ENCODE results near the gene PDE3A. TPM values are rescaled to one million over a fixed set of nuclear protein-coding genes. Genes with fewer than 3 reads are reported as not detected.
A peak's percentile ranks its signal among the peaks of the same experiment; 100 is the strongest.
"Not testable (repeated sequence)": the region's sequence is repeated elsewhere in the genome, so short reads cannot be mapped to it uniquely, and the experiment has no call there.

PDE3A gene
- total RNA-seq, 1 donor from 2014 or later = 82.6 TPM

DNA sequence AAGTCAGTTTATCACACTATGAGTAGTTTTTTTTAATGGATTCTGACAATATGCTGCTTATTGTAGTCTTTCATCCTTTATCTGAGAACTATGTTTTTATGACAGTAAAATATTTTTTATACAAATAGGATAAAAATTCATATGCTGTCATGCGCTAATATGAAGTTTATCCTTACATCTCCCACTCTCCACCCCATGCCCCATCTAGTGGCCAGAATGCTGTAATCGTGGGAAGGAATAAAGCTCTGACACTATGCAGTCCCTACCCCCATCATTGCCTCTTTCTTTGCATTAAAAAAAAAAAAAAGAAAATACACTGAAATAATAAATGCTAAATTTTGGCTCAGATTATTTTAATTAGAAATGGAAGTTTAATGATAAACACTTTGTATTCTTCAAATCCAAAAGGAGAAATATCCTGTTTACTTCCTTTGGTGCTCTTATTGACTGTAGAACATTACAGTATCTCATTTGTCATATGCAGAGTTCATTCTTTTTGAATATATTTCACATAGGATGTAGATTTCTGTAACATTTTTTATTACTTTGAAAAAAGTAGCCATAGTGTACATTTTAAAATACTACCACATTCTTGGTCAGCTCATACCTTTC, 180.9 kb downstream of the PDE3A start:
- peak; percentile 82 for DNase-seq (ENCODE audit: low spot score)

DNA sequence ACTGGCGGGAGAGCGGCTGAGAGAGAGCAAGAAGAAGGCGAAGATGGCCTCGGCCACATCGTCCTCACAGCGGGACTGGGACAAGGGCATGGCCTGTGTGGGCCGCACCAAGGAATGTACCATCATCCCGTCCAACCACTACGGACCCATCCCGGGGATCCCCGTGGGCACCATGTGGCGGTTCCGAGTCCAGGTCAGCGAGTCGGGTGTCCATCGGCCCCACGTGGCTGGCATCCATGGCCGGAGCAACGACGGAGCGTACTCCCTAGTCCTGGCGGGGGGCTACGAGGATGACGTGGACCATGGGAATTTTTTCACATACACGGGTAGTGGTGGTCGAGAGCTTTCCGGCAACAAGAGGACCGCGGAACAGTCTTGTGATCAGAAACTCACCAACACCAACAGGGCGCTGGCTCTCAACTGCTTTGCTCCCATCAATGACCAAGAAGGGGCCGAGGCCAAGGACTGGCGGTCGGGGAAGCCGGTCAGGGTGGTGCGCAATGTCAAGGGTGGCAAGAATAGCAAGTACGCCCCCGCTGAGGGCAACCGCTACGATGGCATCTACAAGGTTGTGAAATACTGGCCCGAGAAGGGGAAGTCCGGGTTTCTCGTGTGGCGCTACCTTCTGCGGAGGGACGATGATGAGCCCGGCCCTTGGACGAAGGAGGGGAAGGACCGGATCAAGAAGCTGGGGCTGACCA, 183.6 kb downstream of the PDE3A start:
- DNase-seq (ENCODE audit: low spot score) = not testable (repeated sequence)

DNA sequence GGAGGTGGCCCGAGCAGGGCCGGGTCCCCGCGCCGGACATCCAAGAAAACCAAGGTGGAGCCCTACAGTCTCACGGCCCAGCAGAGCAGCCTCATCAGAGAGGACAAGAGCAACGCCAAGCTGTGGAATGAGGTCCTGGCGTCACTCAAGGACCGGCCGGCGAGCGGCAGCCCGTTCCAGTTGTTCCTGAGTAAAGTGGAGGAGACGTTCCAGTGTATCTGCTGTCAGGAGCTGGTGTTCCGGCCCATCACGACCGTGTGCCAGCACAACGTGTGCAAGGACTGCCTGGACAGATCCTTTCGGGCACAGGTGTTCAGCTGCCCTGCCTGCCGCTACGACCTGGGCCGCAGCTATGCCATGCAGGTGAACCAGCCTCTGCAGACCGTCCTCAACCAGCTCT, 184.2 kb downstream of the PDE3A start:
- DNase-seq (ENCODE audit: low spot score) = not testable (repeated sequence)

DNA sequence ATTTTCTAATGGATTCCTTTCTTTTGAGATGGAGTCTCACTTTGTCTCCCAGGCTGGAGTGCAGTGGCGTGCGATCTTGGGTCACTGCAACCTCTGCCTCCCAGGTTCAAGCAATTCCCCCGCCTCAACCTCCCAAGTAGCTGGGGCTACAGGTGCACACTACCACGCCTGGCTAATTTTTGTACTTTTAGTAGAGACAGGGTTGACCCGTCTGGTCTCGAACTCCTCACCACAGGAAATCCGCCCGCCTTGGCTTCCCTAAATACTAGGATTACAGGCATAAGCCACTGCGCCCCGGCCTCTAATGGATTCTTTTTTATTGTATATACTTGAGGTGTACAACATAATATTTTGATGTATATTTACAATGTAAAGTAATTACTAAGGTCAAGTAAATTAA, 186.7 kb downstream of the PDE3A start:
- DNase-seq (ENCODE audit: low spot score) = no peak

DNA sequence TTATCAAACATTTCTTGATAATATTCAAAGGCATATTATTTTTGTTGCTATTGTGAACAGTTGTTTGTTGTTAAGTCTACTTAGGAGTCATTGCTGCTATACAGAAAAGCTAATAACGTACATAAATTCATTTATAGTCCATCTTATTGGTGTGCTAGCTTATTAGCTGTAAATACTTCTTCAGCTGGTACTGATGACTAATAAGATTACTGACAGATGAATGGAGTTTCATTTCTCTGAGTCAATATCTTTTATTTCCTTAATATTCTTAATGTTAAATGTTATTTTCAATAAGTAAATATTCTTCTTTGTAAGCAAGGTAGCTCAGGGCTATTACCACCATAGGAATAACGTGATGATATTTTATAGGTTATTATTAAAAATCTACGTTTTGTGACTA, 187.4 kb downstream of the PDE3A start:
- DNase-seq (ENCODE audit: low spot score) = no peak

DNA sequence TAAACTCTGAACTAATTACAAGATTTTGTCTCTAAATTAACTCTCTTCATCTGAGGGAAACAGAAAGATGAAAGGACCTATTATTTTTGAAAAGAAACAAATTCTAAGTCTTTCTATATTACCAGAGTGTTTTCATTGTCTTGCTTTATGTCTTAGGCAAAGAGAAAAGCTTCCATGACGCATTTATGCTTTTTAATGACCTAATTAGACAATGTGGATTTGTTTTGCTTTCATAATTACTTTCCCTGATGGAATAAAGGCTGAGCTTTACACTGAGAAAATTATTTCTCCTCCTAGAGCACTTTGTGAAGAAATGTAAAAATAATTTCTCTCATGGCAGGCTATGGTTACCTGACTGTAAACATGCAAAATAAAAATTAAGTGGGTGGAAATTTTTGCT, 188.8 kb downstream of the PDE3A start:
- DNase-seq (ENCODE audit: low spot score) = no peak

DNA sequence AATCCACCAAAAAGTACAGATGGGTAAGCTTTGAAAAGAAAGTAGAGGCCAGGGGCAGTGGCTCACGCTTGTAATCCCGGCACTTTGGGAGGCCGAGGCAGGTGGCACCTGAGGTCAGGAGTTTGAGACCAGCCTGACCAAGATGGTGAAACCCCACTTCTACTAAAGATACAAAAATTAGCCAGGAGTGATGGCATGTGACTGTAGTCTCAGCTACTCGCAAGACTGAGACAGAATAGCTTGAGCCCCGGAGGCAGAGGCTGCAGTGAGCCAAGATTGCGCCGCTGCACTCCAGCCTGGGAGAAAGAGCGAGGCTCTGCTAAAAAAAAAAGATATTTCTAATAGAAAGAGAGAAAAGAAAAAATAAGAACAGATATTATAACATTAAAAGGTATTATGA, 192.6 kb downstream of the PDE3A start:
- DNase-seq (ENCODE audit: low spot score) = no peak

DNA sequence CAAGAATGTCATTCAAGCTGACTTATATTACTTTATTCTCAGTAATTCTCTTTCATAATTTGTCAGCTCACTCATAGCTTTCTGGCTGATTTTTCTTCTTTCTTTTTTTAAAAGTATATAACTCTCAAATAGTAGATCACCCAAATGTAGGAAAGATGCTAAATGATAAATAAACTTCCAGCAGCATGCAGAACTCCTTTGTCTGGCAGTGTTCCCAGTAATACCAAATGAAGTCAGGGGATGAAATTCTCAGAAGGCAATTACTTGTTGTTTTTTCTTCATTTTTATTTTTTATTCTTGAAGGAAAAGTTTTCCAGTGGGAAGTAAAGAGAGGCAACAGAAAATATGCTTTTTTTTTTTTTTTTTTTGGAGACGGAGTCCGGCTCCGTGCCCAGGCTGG, 193.5 kb downstream of the PDE3A start:
- peak; percentile 53 for DNase-seq (ENCODE audit: low spot score)

DNA sequence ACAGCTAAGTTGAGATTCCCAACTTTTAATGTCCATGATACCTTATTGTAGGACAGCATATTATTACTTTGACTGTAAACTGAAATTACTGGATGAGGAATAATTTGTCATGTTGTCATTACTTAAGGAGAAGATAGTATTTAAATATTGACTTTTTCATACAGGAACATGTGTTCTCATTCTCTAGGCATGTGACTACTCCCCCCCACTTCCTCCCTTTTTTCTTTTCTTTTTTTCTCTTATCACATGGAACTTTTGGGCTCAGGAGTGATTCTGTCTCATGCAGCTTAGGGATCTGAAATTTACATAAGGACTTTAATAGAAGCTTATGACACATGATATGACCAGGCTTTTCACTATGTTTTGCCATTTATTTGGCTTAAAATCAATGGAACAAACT, 199.1 kb downstream of the PDE3A start:
- no peak for DNase-seq (ENCODE audit: low spot score)

DNA sequence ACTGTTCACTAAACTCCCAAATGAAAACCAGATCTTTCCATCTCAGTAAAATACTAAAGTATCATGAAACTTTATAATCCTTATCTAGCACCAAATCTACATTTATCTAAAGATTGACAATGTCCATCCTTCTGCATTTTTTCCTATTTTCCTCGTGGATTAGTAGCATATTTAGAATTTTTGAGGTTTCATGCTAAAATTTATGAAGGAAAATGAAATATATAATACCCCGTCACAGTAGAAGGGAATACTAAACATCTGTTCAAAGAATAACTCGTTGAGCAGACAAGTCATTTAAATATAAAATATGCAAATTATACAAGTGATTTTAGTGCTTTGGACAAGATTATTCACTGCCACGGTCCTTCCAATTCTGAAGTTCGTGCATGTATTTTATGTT, 204.1 kb downstream of the PDE3A start:
- no peak for DNase-seq (ENCODE audit: low spot score)

DNA sequence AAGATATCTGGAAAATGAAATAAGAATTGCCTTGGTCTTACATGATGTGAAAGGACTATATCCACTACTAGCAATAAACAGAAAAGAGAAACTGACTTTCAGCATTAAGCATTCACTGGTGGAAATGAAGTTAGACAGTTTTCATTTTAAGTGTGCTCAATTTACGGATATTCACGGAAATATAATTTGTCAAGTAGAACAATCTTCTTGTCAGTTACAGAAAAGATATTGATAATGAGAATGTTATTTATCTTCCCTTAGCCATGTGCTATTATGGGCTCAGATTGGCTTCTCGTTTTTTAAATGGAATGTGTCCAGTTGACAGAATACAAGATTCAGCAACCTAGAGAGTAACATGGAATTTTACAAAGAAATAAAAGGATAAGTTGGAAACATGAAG, 208.2 kb downstream of the PDE3A start:
- no peak for DNase-seq (ENCODE audit: low spot score)

DNA sequence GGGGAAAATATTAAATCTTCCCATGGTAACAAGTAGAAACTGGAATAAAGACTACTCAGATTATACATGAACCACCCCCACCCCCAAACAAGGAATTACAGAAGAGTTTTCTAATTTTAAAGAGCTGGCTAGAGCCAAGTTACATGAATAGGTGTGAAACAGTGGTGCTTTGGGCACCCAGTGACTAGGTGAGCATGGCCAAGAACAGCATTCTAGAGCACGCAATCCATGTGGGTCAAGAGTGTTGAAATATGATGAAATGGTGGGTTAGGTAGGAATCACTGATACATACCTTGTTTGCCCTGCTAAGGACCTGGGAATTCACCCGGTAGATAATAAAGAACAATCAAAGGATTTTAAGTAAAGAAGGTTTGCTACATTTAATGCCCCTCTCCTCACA, 208.7 kb downstream of the PDE3A start:
- no peak for DNase-seq (ENCODE audit: low spot score)

DNA sequence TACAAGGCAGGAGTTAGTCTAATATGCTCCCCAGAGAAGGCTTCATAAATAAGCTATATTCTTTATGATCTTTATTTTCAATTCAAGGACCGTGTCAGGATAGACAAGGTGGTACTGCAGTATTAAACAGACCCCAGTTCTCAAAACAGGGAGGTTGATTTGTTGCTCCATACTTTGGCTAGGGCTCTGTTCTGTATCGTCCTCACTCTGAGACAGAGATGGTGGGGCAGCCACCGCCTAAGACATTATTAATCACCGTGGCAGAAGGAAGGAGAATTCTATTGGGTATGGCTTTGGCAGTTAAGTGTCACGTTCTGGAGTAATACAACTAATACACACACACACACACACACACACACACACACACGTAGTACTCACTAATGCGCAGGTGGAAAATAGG, 209.8 kb downstream of the PDE3A start:
- DNase-seq (ENCODE audit: low spot score) = no peak

DNA sequence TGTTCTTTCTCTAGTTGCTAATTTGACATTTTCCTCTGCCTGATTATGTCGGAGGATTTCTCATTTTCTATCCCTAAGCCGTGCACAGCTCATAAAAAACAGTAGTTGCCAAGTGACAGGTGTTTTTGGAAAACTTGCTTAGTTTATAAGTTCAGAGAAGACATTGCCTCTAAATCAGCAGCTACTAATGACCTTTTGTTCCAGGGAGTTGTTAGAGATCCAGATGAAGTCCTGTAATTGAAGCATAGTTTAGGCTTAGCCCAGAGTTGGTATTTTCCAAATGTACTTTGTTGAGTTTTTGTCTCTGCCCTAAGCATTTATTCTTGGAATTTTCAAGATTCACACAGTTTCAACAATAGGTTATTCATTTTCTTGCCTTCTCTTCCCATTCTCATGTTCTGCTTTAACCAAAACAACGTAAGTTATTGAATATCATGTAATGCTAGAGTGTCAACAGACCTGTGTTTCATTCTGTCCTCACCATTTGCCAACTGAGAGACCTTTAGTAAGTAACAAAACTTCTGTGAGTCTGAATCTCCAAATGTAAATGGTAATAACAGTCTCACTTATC, 216.8 kb downstream of the PDE3A start:
- DNase-seq (ENCODE audit: low spot score) = no peak

DNA sequence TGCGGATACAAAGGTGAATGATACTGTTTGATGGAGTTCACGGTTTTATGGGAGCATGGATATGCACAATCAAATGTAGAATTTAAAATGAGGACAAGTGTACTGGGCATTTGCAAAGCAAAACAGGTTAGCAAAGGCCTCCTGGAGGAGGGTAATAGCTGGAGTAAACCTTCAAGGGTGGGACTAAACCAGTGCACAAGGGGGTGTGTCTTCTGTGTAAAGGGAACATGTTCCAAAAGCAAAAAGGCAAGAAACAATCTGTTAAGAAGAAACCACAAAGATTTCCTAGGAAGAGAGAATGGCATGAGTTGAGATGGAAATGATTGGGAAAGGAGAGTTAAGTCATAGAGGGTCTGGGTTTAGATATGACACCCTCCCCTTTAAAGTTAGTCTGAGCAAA, 217.6 kb downstream of the PDE3A start:
- DNase-seq (ENCODE audit: low spot score) = no peak

DNA sequence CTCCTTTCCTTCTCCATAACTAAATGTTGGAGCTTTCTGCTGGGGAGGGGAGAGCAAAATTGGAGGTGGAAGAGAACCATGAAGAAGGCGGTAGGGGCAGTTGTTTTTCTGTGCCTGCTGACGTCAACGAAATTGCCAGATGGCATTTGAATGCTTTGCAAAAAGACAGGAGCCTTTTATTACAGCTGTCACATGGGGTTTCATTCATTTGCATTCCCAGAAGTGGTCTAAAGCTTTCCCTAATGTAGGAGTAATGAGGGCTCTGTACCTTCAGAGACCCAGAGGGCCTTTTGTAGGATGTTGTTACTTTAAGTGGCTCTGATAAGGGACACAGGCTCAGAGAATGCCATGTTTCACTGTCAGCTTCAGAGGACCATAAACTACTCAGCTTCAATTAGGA, 219.7 kb downstream of the PDE3A start:
- peak; percentile 53 for DNase-seq (ENCODE audit: low spot score)

DNA sequence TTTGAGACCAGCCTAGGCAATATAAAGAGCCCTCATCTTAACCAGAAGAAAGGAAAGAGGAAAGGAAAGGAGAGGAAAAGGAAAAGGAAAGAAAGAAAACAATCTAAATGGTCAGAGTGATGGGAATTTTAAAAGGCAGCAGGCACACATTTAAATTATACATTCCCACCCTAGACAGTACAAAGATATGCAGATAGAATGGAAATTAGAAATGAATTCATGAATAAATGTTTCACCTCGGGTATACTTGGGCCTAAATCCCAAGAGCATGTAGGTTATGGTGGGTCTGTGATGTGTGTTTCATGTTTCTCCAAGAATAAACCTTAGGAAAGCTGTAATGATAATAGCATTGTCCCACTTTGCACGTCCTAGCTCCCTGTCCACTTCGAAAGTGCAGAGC, 222.2 kb downstream of the PDE3A start:
- no peak for DNase-seq (ENCODE audit: low spot score)

DNA sequence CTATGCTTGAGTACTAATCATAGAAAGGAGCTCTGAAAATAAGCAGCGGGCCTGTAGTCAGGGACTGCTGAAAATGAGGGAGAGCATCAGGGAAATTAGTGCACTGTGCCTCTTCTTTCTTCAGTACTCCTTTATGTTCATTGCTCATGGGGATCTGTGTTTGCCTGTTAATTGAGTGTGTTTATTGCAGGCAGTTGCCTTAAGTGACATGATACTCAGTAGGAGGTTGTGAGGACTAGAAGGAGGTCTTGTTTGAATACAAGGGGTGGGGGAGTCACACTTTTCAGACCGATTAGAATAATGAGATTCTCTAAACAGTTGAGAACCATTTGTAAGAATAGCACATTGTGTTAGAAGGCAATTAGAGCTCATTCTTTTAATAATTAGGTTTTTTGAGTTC, 224.2 kb downstream of the PDE3A start:
- no peak for DNase-seq (ENCODE audit: low spot score)

DNA sequence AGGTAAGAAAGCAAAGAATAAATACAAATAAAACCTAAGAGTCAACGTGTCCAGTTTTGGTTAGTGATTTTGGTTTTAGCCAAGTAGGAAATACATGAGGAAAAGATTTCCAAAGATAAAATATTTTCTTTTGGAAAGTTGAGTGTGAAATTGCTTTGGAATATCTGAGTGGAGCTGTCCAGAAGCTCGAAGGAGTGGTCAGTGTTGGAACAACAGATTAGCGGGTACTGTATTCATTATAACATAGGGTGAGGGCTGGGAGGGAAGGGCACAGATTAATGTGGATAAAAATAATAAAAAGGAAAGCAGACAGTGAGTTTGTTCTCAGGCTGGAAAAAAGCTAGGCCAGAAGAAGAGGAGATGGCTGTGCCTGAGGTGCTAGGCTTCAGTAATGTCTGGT, 225.3 kb downstream of the PDE3A start:
- no peak for DNase-seq (ENCODE audit: low spot score)

DNA sequence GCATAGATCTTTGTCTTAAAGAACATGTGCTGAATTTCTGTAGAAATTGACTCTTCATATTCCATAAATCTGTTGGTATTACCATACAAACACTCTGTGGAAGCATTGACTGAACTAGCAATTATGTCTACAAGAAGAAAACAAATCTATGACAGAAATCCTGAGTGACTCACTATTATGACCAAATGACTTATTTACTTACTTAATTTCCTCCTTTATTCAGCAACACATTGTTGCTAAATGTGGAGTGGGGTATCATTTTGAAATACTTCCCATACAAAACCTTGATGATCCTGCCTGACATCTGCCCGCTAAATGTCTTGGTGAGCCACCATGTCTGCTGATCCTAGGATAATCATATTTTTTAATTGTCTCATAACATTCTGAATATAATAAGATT, 227.7 kb downstream of the PDE3A start:
- DNase-seq (ENCODE audit: low spot score) = no peak

DNA sequence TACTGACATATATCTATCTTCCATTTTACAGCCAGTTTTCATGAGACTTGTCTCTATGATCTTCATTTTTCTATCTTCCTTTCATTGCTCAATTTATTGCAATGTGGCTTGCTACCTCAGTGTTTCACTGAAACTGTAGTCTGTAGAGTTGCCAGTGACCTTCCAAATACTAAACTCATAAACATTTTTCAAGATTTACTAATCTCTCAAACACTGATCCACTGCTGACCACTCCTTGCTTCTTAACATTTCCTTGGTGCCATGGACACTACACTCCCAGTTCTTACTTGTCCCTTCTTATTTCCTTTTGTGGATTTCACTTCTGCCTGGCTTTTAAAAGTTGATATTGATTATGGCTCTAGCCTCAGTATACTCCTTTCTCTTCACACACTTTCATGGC, 231.4 kb downstream of the PDE3A start:
- DNase-seq (ENCODE audit: low spot score) = no peak

DNA sequence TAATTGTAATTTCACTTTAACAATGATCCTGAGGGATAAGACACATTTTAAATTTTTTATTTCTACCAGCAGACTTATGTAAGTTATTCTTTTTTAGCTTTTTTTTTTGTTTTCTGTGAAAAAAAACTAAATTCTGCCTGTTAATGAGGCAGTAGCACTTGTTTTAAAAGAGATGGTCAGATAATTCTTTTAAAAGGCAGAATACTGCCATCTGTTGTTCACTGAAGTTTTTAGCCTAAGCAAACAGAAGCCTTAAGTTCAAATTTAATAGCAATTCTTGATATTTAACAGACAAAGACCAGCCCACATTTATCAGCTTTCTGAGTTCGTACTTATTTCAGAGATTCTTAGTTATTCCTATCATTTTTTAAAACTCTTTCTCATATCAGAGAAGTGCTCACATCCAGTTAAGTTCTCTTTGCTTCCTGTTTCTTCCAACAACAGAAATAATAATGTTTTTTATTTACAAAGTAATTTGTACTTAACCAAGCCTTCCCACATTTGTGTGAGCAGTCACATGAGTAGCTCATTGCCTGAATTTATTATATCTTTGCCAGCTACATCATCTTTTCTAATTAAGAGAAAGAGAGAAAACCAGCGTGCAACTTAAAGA, 233.4 kb downstream of the PDE3A start:
- peak; percentile 62 for DNase-seq (ENCODE audit: low spot score)

Data from umbilical cord (tissue), 2 donors.